Nephron progenitor cell (in vitro differentiated cells): ENCODE results near the gene CPVL.

Experiments used
- DNase-seq: peaks from one replicate; pipeline ENCODE4 v3.0.0; 2021
- H3K27ac Mint-ChIP-seq: 2 replicates; pipeline ENCODE4 v1.8.0; 2021; ENCODE audit warnings: mild to moderate bottlenecking, moderate library complexity, mixed read lengths
- H3K27me3 Mint-ChIP-seq: 2 replicates; pipeline ENCODE4 v1.8.0; 2021; ENCODE audit warnings: mild to moderate bottlenecking, low read depth, mixed read lengths; ENCODE audit not compliant: poor library complexity
- H3K36me3 Mint-ChIP-seq: 2 replicates; pipeline ENCODE4 v1.8.0; 2021; ENCODE audit warnings: low read depth, mixed read lengths
- H3K4me1 Mint-ChIP-seq: 2 replicates; pipeline ENCODE4 v1.8.0; 2021; ENCODE audit warnings: mixed read lengths
- H3K4me3 Mint-ChIP-seq: 2 replicates; pipeline ENCODE4 v1.8.0; 2021; ENCODE audit warnings: mild to moderate bottlenecking, moderate library complexity, mixed read lengths
- H3K9me3 Mint-ChIP-seq: 2 replicates; pipeline ENCODE4 v1.8.0; 2021; ENCODE audit warnings: mild to moderate bottlenecking, moderate library complexity, mixed read lengths
- CTCF ChIP-seq: fragments of 200-600 bp; sonication (generic); IDR thresholded peaks from 2 replicates; pipeline ENCODE4 v1.5.0; 2021; ENCODE audit warnings: antibody characterized with exemption

Gene CPVL

GRCh38 chr7:29161231-29161630, 14.9 kb upstream of the CPVL start:
- no peak for DNase-seq
- Mint-ChIP-seq H3K9me3 (peaks cover 16% of the 10 kb centered on the region), H3K36me3 (peaks cover 34% of the 10 kb centered on the region), H3K4me3 (no peak overlapping the region), H3K27ac (no peak overlapping the region), H3K4me1 (peaks cover 9% of the 10 kb centered on the region), H3K27me3 (no peaks in the 10 kb centered on the region)
- TF ChIP-seq CTCF: no peak

- Mint-ChIP-seq H3K4me1 (peaks cover 9% of the 10 kb centered on the region), H3K27ac (no peak overlapping the region), H3K4me3 (no peak overlapping the region), H3K36me3 (peaks cover 34% of the 10 kb centered on the region), H3K9me3 (peaks cover 15% of the 10 kb centered on the region), H3K27me3 (no peaks in the 10 kb centered on the region)
- no peak for TF ChIP-seq CTCF
- no peak for DNase-seq
Observed at GRCh38 chr7:29160080-29160479, 13.7 kb upstream of the CPVL start.

- DNase-seq: no peak
- Mint-ChIP-seq H3K4me1 (peaks cover 9% of the 10 kb centered on the region), H3K4me3 (no peak overlapping the region), H3K27ac (no peak overlapping the region), H3K36me3 (peaks cover 41% of the 10 kb centered on the region), H3K9me3 (peaks cover 21% of the 10 kb centered on the region), H3K27me3 (no peaks in the 10 kb centered on the region)
- TF ChIP-seq CTCF: no peak
Observed at GRCh38 chr7:29158795-29159423, 12.6 kb upstream of the CPVL start.

- H3K4me1 Mint-ChIP-seq: peaks cover 9% of the 10 kb centered on the region
- H3K36me3 Mint-ChIP-seq: peaks cover 53% of the 10 kb centered on the region
- H3K27me3 Mint-ChIP-seq: no peaks in the 10 kb centered on the region
- no peak for DNase-seq
- no peak overlapping the region for H3K4me3 Mint-ChIP-seq
- TF ChIP-seq CTCF: no peak
- no peak overlapping the region for H3K27ac Mint-ChIP-seq
- peaks cover 22% of the 10 kb centered on the region for H3K9me3 Mint-ChIP-seq
Observed at GRCh38 chr7:29156907-29157452, 10.6 kb upstream of the CPVL start.

- Mint-ChIP-seq H3K36me3 (peaks cover 35% of the 10 kb centered on the region), H3K4me1 (peaks cover 9% of the 10 kb centered on the region), H3K27ac (no peak overlapping the region), H3K4me3 (no peak overlapping the region), H3K9me3 (peaks cover 22% of the 10 kb centered on the region), H3K27me3 (no peaks in the 10 kb centered on the region)
- TF ChIP-seq CTCF: no peak
- no peak for DNase-seq
Observed at GRCh38 chr7:29154076-29154475, 7.7 kb upstream of the CPVL start.

- no peak for TF ChIP-seq CTCF
- Mint-ChIP-seq H3K27ac (no peak overlapping the region), H3K4me1 (peaks cover 14% of the 10 kb centered on the region), H3K4me3 (no peak overlapping the region), H3K9me3 (peaks cover 19% of the 10 kb centered on the region), H3K36me3 (peaks cover 38% of the 10 kb centered on the region), H3K27me3 (peaks cover 4% of the 10 kb centered on the region)
- no peak for DNase-seq
Observed at GRCh38 chr7:29150856-29151255, 4.5 kb upstream of the CPVL start.
